Measurements from ENCODE around the gene HELZ. TPM values are rescaled to one million over a fixed set of nuclear protein-coding genes. Genes with fewer than 3 reads are reported as not detected.
A peak's percentile ranks its signal among the peaks of the same experiment; 100 is the strongest.

HELZ gene
- total and polyA plus RNA-seq, 2 donors (not counting 3 experiments of a cell fraction or from before 2014, with no cell fraction given), result 8.0 to 47.3 TPM

DNA sequence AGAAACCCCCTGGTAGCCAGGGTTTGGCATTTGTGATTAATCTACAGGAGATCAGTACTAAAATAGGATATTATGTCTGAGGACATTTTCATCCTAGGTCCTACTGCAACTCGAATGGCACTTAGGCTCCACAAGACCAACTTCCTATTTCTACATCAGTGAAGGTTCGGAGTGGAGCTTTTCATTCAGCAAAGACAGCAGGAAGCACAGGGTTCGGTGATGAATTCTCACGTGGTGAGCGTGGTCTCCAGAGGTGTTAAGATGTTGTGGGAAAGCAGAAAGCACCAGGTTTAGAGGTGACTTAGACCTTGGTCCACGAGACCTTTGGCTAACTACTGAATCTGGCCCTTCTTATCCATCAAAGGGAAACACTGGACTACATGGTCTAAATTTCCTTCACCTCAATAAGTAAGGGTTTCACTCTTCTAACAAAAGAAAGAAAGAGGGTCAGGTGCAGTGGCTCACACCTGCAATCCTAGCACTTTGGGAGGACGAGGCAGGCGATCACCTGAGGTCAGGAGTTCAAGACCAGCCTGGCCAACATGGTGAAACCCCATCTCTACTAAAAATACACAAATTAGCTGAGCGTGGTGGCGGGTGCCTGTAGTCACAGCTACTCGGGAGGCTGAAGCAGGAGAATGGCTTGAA, 13.9 kb upstream of the HELZ start:
- no peaks in the 10 kb centered on the region for H3K36me3 ChIP-seq (ENCODE audit: control insufficient read depth in 2 of 2, extremely low read depth in 1 of 2, insufficient read depth in 2 of 2, low read length in 2 of 2)
- no peak overlapping the region for H3K27ac ChIP-seq (ENCODE audit: insufficient read depth, low read depth, low read length)
- peaks cover 17% of the 10 kb centered on the region for H3K4me1 ChIP-seq (ENCODE audit: control insufficient read depth, extremely low read depth, insufficient read depth, low read length)
- intact Hi-C loops (cut with micrococcal nuclease), result loop anchor here (1.0 kb wide), 1 partner anchor 14 kb away; the partner anchor contains the start of gene HELZ
- FAIRE-seq (no peak), DNase-seq (ENCODE audit: low read depth, low spot score) (no peak)
- no peaks in the 10 kb centered on the region for H3K27me3 ChIP-seq (ENCODE audit: control insufficient read depth in 2 of 2, insufficient read depth in 2 of 2, low read length in 2 of 2)
- no peaks in the 10 kb centered on the region for H4K20me1 ChIP-seq (replicated peaks; ENCODE audit: control insufficient read depth, extremely low read depth, insufficient read depth, low read length)
- CTCF ChIA-PET, result interaction anchor here (1.4 to 2.1 kb wide), 3 partner anchors 14 to 35 kb away, joined by 3 to 9 read pairs (median 4); no protein-coding TSS in a partner anchor
- no TSS peak for BruUV-seq (replicated peaks)
- H3K9me3 ChIP-seq (replicated peaks; ENCODE audit: control insufficient read depth, insufficient read depth, low read length), result no peaks in the 10 kb centered on the region
- POLR2A ChIA-PET, result no interaction called here
- peak overlapping the region; percentile 2 for H2AFZ ChIP-seq (ENCODE audit: low read depth, low read length)
- no peaks in the 10 kb centered on the region for H3K9me1 ChIP-seq (replicated peaks; ENCODE audit: control insufficient read depth, extremely low read depth, insufficient read depth, low read length)
- dilution Hi-C loops (cut with MboI; ENCODE audit: extremely low pct_ligation_motif_present, low sequenced_read_pairs), result no loop called here
- H3K4me3 ChIP-seq (replicated peaks in 1 of 3; ENCODE audit: insufficient read depth in 1 of 3, low read depth in 1 of 3, low read length in 3 of 3), result no peak overlapping the region
- no peak for TF ChIP-seq POLR2A (IDR thresholded peaks at IDR 0.05; ENCODE audit: low read depth, low read length)
- no peak for TF ChIP-seq JUN (IDR thresholded peaks at IDR 0.05; ENCODE audit: borderline replicate concordance, insufficient read depth, insufficient read length, low read depth)
- TF ChIP-seq GATA2 (IDR thresholded peaks at IDR 0.05; ENCODE audit: insufficient read depth, insufficient read length, low read depth, low read length), result no peak
- TF ChIP-seq, protein P1, sequence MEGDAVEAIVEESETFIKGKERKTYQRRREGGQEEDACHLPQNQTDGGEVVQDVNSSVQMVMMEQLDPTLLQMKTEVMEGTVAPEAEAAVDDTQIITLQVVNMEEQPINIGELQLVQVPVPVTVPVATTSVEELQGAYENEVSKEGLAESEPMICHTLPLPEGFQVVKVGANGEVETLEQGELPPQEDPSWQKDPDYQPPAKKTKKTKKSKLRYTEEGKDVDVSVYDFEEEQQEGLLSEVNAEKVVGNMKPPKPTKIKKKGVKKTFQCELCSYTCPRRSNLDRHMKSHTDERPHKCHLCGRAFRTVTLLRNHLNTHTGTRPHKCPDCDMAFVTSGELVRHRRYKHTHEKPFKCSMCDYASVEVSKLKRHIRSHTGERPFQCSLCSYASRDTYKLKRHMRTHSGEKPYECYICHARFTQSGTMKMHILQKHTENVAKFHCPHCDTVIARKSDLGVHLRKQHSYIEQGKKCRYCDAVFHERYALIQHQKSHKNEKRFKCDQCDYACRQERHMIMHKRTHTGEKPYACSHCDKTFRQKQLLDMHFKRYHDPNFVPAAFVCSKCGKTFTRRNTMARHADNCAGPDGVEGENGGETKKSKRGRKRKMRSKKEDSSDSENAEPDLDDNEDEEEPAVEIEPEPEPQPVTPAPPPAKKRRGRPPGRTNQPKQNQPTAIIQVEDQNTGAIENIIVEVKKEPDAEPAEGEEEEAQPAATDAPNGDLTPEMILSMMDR (IDR thresholded peaks at IDR 0.05; ENCODE audit: extremely low read depth in 1 of 2, insufficient read depth in 1 of 2, low read depth in 1 of 2, low read length in 2 of 2), result no peak
- TF ChIP-seq EZH2 (IDR thresholded peaks at IDR 0.05; ENCODE audit: borderline replicate concordance, low read depth, low read length, severe bottlenecking), result no peak
- TF ChIP-seq, protein P2, sequence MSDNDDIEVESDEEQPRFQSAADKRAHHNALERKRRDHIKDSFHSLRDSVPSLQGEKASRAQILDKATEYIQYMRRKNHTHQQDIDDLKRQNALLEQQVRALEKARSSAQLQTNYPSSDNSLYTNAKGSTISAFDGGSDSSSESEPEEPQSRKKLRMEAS (IDR thresholded peaks at IDR 0.05; ENCODE audit: insufficient read depth, insufficient read length), result no peak
- no peak for TF ChIP-seq FOS (IDR thresholded peaks at IDR 0.05; ENCODE audit: borderline replicate concordance, insufficient read depth, low read length)
- TF ChIP-seq POLR2AphosphoS5 (IDR thresholded peaks at IDR 0.05; ENCODE audit: insufficient read depth, low read depth, low read length), result no peak
- TF ChIP-seq MYC (IDR thresholded peaks at IDR 0.05; ENCODE audit: low read depth, low read length), result no peak
- H3K9ac ChIP-seq (replicated peaks; ENCODE audit: extremely low read depth, insufficient read depth, low read length), result no peak overlapping the region
- H3K79me2 ChIP-seq (ENCODE audit: control insufficient read depth, insufficient read depth, low read length), result no peaks in the 10 kb centered on the region
- H3K4me2 ChIP-seq (ENCODE audit: insufficient read depth, low read length), result no peak overlapping the region
